Jurkat, Clone E6-1 (cell line): ENCODE results near the gene EXOG.
"Not testable (repeated sequence)": the region's sequence is repeated elsewhere in the genome, so short reads cannot be mapped to it uniquely, and the experiment has no call there.

Source experiments
- DNase-seq: peaks from one replicate; pipeline ENCODE4 v3.0.0-alpha.2; 2011; ENCODE audit warnings: low read depth, low spot score
- H3K4me3 ChIP-seq: 2 replicates; pipeline ENCODE4 v1.5.1; 2011; ENCODE audit warnings: mild to moderate bottlenecking, low read length, control low read depth, moderate library complexity

Gene EXOG

DNA sequence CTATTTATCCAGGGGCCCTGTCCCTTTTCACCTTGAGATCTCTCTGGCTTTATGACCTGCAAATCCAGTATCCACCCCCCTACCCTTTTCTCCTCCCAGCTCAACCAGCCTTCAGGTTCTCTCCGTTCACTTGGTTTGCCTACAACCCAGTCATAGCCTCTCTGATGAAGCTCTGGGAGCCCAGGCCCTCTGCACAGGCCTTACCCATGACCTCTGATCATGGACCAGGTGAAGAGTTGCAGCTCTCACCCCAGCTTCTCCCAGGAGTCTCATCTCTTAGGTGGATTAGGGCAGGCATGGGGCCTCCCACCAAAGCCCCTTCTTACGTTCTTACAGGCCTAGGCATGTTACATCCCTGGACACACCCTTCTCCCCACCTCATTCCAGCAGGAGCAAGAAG is 59.8 kb downstream of the EXOG start:
- DNase-seq: no peak
- H3K4me3 ChIP-seq: no peak overlapping the region

DNA sequence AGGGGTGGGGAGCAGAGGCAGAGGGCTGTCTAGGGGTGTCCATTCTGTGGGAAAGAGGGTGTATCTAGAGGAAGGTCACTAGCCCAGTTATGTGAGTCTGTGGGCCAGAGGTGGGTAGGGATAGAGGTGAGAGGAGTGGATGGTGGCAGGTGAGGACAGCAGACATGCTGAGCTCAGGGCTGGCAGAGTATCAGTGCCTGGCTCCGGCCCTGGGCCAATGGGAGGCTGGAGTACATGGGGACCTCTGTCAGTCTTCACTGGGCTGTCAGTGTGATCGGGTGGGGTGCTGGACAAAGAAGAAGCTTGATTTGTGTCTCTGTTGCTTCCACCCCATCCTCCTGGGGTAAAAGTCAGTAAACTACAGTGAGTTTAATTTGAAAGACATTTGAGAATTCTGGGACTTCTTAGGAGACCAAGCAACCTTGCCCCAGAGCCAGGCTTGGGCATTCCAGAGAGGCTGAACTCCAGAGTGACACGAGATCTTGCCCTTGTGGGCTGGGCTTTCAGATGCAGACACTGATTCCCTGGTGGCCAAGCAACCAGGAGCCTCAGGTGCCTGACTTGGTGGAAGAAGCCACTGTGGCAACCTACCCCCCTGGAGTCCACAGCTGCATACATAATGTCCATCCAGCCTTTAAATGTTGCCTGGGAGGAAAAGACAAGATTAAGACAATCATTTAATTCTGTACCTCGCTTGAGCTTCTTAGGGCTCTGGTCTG is 60.7 kb downstream of the EXOG start:
- no peak overlapping the region for H3K4me3 ChIP-seq
- no peak for DNase-seq

DNA sequence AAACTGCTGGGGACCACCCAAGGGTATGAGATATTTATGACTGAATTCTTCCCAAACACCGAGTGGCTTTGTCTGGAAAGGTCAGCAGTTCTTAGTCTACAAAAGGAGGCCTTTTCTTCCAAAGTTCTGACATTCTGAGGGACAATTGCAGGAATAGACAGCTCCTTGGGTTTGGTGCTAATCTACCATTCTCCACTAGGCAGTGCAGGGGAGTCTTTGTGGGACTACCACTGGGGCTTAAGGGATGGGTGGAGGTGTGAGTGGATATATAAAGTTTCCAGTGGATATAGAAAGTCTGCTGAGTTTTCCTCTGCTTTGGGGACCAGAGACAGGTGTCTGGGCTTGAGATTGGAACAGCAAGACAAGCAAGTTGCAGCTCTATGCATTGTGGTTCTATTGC is 62.7 kb downstream of the EXOG start:
- no peak for DNase-seq
- no peak overlapping the region for H3K4me3 ChIP-seq

DNA sequence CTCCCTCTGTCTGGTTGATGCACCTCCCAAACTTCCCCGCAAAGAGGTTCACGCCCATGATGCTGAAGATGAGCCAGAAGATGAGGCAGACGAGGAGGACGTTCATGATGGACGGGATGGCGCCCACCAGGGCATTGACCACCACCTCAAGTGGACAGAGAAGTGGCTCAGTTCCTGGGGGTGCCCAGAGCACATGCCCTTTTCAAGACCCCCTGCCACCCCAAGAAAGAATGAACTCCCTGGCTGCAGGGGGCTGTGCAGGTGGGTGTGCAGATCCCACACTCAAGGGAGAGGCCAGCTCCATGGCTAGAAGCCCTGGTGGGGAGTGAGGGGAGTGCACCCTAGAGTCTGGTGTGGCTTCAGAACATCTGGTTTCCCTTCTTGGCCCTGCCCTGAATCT is 64.1 kb downstream of the EXOG start:
- no peak overlapping the region for H3K4me3 ChIP-seq
- no peak for DNase-seq

DNA sequence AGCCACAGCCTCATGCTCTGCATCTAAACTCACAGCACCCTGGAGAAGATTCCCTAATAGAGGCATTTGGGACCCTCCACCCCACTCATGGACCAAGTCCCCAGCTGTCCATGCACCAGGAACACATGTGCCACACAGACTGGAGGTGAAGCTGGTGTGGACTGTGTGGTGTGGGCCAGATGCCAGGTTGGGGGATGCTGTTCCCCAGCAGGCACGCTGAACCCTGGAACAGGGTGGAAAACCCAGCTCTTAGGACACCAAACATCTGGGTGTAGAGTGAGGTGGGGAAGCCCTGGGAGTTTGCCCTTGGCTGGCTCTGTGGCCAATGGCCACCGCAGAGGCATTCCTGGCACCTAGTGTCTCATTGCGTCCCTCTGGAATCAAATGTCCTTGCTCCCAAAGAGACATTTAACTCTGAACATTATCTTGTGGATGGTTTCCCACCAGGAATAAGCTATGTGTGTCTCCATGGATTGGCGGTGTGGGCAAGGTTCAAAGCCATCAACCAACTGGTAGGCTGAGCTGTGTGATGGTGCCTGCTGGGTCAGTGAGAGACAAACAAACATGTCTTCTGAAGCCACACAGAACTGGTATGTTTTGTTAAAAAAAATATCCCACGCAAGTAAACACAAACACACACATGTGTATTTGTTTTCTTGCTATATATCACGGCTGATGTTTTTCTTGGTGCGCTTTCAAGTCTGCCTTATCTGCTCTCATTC is 65.0 kb downstream of the EXOG start:
- no peak for DNase-seq

DNA sequence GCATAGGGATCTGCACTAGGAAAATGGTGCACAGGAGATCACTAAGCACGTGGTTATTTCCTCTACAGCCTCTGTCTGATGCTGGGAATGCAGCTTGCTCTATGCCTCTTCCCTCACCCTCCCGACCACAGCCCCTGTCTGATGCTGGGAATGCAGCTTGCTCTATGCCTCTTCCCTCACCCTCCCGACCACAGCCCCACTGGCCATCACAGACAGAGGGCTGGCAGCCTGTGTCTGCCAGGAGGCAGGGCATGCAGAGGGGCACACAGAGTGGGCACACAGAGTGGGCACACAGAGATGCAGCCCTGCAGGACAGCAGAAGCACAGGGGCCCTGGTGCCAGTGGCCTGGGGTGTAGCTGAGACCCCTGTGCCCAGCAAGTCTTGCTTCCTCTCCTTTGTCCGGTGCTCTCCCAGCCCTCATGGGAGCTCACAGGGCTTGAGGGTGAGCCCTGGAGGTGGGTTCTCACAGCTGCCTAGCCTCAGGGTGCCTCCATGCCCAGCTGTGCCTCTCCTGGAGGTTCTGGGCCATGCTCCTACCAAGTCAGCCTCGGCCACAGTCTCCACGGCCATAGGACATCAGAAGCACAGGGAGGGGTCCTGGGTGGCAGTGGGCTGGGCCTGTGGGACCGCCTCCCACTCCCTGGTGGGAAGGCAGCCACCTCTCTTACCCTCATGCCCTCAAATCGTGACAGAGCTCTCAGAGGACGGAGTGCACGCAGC is 65.8 kb downstream of the EXOG start:
- DNase-seq: no peak
- H3K4me3 ChIP-seq: no peak overlapping the region

More for the DNA sequence above, 65.0 kb downstream of the EXOG start:
- no peak overlapping the region for H3K4me3 ChIP-seq

DNA sequence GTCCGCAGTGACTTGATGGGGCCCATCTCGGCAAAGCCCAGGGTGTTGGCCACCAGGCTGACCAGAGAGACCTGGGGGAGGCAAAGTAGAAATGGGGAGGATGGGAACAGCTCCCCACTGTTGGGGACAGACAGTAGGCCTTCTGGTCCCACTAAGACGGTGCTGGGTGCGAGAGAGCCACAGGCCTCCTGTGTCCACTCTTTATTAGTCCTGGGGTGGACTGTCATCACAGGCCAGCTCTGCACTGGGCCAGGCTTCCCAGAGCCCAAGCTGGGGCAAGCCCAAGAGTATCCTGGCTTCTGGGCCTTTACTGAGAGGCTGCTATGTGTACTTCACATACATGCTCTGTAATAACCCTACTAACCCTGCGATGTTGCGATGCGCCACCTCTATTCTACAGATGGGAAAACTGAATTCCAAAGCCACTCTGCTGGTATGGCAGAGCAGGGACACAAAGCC is 66.4 kb downstream of the EXOG start:
- no peak for DNase-seq

DNA sequence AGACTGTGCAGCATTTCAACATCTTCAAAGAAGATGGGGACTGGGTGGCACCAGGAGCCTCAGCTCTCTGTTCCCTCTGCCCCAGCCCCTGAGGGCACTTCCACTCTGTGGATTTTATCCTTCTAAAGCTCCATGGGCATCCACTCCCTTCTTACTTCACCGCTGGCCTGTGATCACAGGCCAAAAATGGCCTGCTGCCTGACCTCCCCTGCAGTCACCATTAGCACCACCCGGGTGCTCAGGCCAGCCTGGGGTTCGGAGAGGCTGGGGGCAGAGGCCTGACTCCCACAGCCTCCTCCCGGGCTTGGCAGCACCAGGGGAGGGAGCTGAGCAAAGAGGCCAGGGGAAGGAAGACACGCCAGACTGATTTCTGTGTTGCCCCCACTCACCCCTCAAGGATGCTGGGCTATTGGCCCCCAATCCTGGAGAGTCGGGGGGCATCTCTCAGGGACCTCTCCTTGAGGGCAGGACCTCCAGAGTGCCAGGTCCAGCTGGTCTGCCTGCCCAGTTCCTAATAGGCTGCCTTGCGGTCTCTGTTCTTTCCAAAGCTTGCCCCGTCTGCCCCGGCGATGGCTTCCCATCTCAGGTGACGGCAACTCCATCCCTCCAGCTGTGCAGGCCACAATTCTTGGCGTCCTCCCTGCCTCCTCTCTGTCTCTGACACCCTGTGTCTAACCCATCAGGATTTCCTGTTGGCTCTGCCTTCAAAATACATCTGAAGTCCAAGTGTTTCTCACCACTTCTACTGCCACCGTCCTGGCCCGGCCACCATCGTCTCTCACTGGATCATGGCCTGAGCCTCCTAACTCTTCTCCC is 67.1 kb downstream of the EXOG start:
- DNase-seq: no peak
- H3K4me3 ChIP-seq: no peak overlapping the region

More for the DNA sequence above, 66.4 kb downstream of the EXOG start:
- no peak overlapping the region for H3K4me3 ChIP-seq

DNA sequence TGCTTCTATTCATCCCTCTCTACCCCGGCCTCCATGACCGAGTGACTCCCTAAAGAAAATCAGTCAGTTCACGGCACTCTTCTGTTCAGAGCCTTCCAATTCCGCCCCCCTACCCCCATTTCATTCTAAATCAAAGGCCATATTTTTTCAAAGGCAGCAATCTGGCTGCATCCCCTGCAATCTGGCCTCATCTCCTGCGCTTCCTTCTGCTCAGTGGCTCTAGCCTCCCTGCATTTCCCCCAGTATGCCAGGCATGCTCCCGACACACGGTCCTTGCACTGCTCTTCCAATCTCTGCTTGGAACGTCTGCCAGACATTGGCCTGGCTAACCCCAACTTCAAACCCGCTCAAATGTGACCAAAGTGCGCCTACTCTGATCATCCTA is 67.7 kb downstream of the EXOG start:
- H3K4me3 ChIP-seq: no peak overlapping the region
- no peak for DNase-seq

DNA sequence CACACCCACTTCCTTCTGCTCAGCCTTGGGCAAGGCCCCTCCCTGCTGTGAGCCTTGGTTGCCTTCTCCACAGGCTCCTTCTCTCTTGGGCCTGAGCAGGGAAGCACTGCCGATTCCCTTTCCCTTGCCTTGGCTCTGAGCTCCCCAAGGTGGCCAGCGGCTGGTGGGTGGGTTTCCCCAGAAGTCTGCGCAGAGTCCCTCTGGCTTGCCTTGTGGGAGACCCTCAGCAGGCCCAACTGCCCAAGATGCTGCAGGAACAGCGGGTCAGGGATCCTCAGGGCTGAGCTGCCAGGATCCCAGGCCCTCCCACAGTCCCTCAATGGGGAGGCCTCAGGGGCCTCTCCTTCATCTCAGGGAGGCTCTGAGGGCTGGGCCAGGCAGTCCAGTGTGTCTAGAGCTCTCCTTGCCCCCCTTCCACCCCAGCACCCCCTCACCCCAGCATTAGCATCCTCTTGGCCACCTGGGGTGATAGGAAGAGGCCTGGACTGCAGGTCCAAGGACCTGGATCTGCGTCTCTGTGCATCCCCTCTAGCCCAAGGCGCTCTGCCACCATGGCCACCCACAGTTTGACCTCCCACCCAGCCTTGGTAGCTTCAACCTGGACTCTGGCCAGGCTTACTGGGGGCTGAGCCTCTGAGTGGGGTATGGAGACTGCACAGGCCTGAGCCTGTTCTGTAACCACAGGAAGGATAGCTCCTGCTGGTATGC is 68.6 kb downstream of the EXOG start:
- no peak for DNase-seq
- H3K4me3 ChIP-seq: no peak overlapping the region

DNA sequence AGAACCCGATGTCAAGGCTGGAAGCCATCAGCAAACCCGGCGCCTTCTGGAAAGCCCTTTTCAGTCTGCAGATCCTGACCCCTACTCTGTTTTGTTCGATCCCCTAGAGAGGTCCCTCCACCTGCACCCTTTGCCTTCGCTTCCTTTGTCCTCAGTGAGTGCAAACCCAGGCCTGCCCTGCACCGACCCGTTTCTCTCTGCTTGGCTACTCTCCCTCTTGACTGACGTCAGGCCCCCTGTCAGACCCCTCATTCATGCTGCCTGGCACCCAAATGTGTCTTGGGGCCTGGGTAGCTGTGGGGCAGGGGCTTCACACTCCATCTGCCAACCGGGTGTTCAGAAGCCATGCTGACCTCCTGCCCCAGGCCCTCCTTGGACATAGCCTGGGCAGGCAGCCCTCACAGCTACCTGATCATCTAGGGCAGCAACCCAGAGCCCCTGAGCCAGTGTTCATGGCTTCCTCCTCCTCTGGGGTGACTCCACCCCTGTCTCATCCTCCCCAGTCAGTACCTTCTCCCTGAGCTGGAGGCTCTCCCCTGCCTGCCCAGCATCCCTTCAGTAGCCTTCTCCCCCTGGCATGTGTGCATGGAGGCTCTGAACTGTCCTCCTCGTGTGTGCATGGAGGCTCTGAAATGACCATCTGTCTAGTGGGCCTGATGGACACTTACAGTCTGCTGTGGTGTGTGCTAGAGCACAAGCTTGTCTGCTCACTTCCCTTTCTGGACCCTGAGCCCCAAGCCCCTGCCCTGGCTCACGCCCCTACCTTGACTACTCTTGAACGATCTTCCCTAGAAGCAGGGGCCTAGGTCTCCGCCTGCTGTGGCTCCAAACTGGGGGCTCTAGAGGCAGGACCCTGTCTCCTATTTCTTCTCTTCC is 69.4 kb downstream of the EXOG start:
- H3K4me3 ChIP-seq: no peak overlapping the region
- no peak for DNase-seq

DNA sequence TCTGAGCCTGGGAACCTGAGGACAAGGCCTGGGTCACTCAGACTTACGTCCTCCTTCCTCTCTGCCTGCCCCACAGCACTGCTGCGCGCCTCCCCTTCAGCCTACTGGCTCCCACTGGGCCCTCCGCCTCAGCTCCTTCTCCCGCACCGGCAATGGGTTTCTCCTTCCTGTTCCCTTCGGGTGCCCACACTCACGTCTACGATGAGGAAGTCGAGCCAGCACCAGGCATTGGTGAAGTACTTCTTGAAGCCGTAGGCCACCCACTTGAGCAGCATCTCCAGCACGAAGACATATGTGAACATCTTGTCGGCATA is 70.0 kb downstream of the EXOG start:
- DNase-seq: no peak

DNA sequence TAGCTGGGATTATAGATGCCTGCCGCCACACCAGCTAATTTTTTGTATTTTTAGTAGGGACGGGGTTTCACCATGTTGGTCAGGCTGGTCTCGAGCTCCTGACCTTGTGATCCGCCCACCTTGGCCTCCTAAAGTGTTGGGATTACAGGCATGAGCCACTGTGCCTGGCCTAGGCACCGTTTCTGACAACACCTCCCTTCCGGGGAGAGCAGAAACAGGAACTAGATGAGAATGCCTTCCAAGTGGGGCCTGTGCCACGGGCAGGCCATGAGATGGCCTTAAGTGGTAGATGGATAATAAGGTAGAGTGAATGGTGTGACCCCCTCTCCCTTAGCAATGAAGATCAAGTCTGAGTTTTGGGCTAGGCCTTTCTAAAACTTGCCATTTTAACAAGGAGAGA is 70.7 kb downstream of the EXOG start:
- DNase-seq: not testable (repeated sequence)

More for the DNA sequence above, 70.0 kb downstream of the EXOG start:
- no peak overlapping the region for H3K4me3 ChIP-seq

DNA sequence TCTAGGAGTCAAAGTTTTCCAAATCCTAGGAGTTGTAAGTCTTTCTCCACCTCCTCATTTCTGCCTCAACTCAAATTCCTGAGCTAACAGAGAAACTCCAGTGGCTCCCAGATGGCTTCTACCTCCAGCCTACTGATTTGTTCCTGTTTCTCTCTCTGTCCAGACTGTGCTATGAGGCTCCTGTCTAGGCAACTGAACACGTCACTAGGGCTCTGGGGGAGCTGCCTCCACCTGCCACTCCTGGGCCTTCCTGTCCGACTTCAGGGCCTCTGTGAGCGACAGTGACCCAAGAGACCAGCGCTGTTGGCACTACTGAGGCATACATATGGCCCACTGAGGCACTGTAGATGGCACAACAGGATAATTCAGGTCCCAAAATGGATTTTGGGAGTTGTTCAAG is 71.4 kb downstream of the EXOG start:
- no peak for DNase-seq
- H3K4me3 ChIP-seq: no peak overlapping the region

More for the DNA sequence above, 70.7 kb downstream of the EXOG start:
- not testable (repeated sequence) for H3K4me3 ChIP-seq

DNA sequence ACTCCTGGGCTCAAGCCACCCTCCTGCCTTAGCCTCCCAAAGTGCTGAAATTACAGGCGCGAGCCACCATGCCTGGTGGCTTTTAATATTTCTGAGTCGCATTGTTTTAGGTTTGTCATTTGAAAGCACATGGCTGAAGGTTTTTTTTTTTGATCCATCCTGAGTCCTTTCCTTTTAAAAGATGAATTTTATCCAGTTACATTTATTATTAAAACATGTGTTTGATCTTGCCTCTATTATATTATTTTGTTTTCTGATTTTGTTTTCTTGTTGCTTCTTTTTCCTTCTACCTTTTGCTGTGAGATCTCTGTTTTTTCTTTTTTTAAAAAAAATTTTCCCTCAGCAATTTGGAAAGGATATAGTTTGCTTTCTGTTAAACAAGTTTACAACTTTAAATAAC is 77.0 kb downstream of the EXOG start:
- DNase-seq: no peak

DNA sequence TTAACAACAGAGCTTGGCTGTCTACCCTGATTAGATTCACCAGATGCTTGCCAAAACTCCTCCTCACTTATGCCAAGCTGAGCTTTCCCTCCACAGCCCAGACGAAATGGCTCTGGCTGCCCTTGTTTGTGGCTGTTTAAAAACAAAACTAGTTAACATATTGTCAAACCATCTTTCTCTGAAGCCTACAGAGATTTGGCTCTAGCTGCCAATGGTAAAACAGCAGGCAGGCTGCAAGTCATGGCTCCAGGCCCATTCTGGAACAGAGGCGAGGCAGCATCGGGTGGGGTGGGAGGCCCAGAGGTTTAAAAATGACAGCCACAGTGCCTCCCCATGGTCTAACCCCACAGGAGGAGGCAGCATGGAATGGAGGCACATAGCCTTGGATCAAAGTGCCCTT is 77.4 kb downstream of the EXOG start:
- DNase-seq: no peak
- H3K4me3 ChIP-seq: no peak overlapping the region

More for the DNA sequence above, 77.0 kb downstream of the EXOG start:
- H3K4me3 ChIP-seq: no peak overlapping the region

DNA sequence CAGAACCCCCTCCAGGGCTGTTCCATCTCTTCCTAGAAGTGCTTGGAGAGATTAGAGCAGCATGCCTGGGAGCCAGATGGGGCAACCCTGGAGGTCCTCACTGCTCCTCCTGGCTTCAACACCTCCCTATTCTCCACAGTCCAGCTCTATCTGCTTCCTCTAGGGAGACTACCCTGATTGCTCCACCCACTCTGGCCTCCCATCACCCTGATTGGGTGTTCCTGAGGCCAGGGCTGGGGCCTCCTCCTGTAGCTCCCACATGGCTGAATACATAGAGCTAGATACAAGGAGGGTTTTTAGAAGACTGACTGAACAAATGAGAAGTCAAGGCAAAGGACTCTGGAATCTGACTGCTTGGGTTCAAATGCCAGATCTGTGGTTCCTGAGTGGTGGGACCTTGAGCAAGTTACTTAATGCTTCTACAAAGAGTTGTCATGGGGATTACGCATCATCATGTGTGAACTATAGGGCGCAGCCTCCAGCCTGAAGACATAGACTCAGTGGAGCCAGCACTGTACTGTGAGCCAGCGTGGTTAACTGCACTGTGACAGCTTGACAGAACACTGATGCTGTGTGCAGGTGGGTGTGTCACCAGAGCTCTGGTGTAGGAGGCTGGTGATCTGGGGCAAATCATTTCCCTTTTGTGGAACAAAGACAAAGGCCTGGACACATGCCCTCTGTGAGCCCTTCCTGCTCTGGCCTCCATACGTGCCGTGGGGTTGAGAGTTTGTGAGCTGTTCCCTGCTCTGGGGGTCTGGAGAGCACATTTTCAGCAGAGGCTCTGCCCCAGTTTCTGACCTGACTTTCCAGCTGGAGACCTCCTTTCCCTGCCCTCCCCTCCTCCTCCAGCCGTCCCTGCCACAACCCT is 78.5 kb downstream of the EXOG start:
- H3K4me3 ChIP-seq: no peak overlapping the region
- DNase-seq: no peak
